ENCODE data around the gene COL7A1. TPM values are rescaled to one million over a fixed set of nuclear protein-coding genes. Genes with fewer than 3 reads are reported as not detected.
A peak's percentile ranks its signal among the peaks of the same experiment; 100 is the strongest.

Gene COL7A1
- total RNA-seq, 2 experiments from 2014 or later, result 1.0 to 1.6 TPM

GRCh38 chr3:48521635-48522034 is 73.5 kb downstream of the COL7A1 start:
- Mint-ChIP-seq H3K9me3 (no peaks in the 10 kb centered on the region), H3K36me3 (peaks cover 23% of the 10 kb centered on the region), H3K27ac (no peak overlapping the region), H3K4me1 (peaks cover 28% of the 10 kb centered on the region), H3K27me3 (no peaks in the 10 kb centered on the region), H3K4me3 (no peak overlapping the region)
- POLR2A ChIA-PET, result no interaction called here
- no peak for DNase-seq
- ATAC-seq (ENCODE audit: low read depth), result no peak

GRCh38 chr3:48519277-48519643 is 75.9 kb downstream of the COL7A1 start:
- peaks cover 11% of the 10 kb centered on the region for H3K36me3 Mint-ChIP-seq
- DNase-seq (no peak), ATAC-seq (ENCODE audit: low read depth) (no peak)
- H3K27ac Mint-ChIP-seq, result peak overlapping the region; percentile 70
- H3K4me1 Mint-ChIP-seq, result peaks cover 48% of the 10 kb centered on the region
- H3K27me3 Mint-ChIP-seq, result no peaks in the 10 kb centered on the region
- POLR2A ChIA-PET, result interaction anchor here (1.9 kb wide), 1 partner anchor 47 kb away, joined by 4 read pairs; no protein-coding TSS in a partner anchor
- no peaks in the 10 kb centered on the region for H3K9me3 Mint-ChIP-seq
- peak overlapping the region; percentile 52 for H3K4me3 Mint-ChIP-seq

- POLR2A ChIA-PET, result interaction anchor here (1.9 kb wide), 1 partner anchor 47 kb away, joined by 4 read pairs; no protein-coding TSS in a partner anchor
- no peaks in the 10 kb centered on the region for H3K9me3 Mint-ChIP-seq
- DNase-seq (no peak), ATAC-seq (ENCODE audit: low read depth) (peak; percentile 46)
- H3K27me3 Mint-ChIP-seq, result no peaks in the 10 kb centered on the region
- peak overlapping the region; percentile 52 for H3K4me3 Mint-ChIP-seq
- peaks cover 53% of the 10 kb centered on the region for H3K4me1 Mint-ChIP-seq
- H3K36me3 Mint-ChIP-seq, result peaks cover 11% of the 10 kb centered on the region
- H3K27ac Mint-ChIP-seq, result peak overlapping the region; percentile 70
Measured at GRCh38 chr3:48518638-48519276, 76.4 kb downstream of the COL7A1 start.

GRCh38 chr3:48518069-48518468 is 77.1 kb downstream of the COL7A1 start:
- POLR2A ChIA-PET, result interaction anchor here (1.9 kb wide), 1 partner anchor 46 kb away, joined by 4 read pairs; no protein-coding TSS in a partner anchor

GRCh38 chr3:48516571-48516970 is 78.6 kb downstream of the COL7A1 start:
- H3K4me3 Mint-ChIP-seq, result peak overlapping the region; percentile 53
- H3K4me1 Mint-ChIP-seq, result peaks cover 54% of the 10 kb centered on the region
- peak overlapping the region; percentile 33 for H3K27ac Mint-ChIP-seq
- peak; percentile 47 for DNase-seq
- ATAC-seq (ENCODE audit: low read depth), result peak; percentile 24
- H3K36me3 Mint-ChIP-seq, result peaks cover 3% of the 10 kb centered on the region
- peaks cover 2% of the 10 kb centered on the region for H3K27me3 Mint-ChIP-seq
- POLR2A ChIA-PET, result no interaction called here
- H3K9me3 Mint-ChIP-seq, result no peaks in the 10 kb centered on the region

More at GRCh38 chr3:48518069-48518468, 77.1 kb downstream of the COL7A1 start:
- Mint-ChIP-seq H3K27ac (no peak overlapping the region), H3K36me3 (peaks cover 9% of the 10 kb centered on the region), H3K9me3 (no peaks in the 10 kb centered on the region), H3K27me3 (no peaks in the 10 kb centered on the region), H3K4me1 (peaks cover 54% of the 10 kb centered on the region), H3K4me3 (no peak overlapping the region)
- ATAC-seq (ENCODE audit: low read depth) (no peak), DNase-seq (no peak)

- H3K4me3 Mint-ChIP-seq, result peak overlapping the region; percentile 53
- H3K4me1 Mint-ChIP-seq, result peaks cover 50% of the 10 kb centered on the region
- peak overlapping the region; percentile 25 for H3K27ac Mint-ChIP-seq
- H3K9me3 Mint-ChIP-seq, result no peaks in the 10 kb centered on the region
- ATAC-seq (ENCODE audit: low read depth), result peak; percentile 74
- DNase-seq, result peak; percentile 43
- H3K36me3 Mint-ChIP-seq, result peaks cover 5% of the 10 kb centered on the region
- POLR2A ChIA-PET, result interaction anchor here (0.9 to 1.5 kb wide), 5 partner anchors 27 to 79 kb away, joined by 3 to 5 read pairs (median 4); partner anchors contain the start of gene ATRIP
- H3K27me3 Mint-ChIP-seq, result peaks cover 3% of the 10 kb centered on the region
Measured at GRCh38 chr3:48514431-48515227, 80.5 kb downstream of the COL7A1 start.

Small RNAs within 50 kb of the gene (microRNA-seq; reads per million reads assigned to microRNA genes)
- not detected for gene MIR4793
- not detected for gene MIR6823
- gene MIR711, result not detected

Other genes starting within 250 kb of the COL7A1 start
- gene FBXW12, start 223.1 kb downstream of the COL7A1 start, total RNA-seq, result not detected
- 1 to 10 TPM; 4.5 to 6.2 TPM for gene PLXNB1, start 165.2 kb downstream of the COL7A1 start, total RNA-seq
- 10 to 100 TPM; 11.5 to 12.2 TPM for gene CCDC51, start 155.2 kb downstream of the COL7A1 start, total RNA-seq
- gene TMA7, start 155.1 kb downstream of the COL7A1 start, total RNA-seq, result 100 to 1,000 TPM; 260 to 263 TPM
- gene ATRIP, start 148.6 kb downstream of the COL7A1 start, total RNA-seq, result 10 to 100 TPM; 17.0 to 19.9 TPM
- 100 to 1,000 TPM; 215 to 224 TPM for gene SHISA5, start 91.2 kb downstream of the COL7A1 start, total RNA-seq
- gene PFKFB4, start 38.5 kb downstream of the COL7A1 start, total RNA-seq, result 10 to 100 TPM; 56.8 to 60.7 TPM
- not detected for gene UCN2, start 31.5 kb downstream of the COL7A1 start, total RNA-seq
- 100 to 1,000 TPM; 144 to 148 TPM for gene UQCRC1, start 14.3 kb upstream of the COL7A1 start, total RNA-seq
- not detected for gene TMEM89, start 26.4 kb upstream of the COL7A1 start, total RNA-seq
- gene SLC26A6, start 40.1 kb upstream of the COL7A1 start, total RNA-seq, result 10 to 100 TPM; 54.4 to 54.7 TPM
- 10 to 100 TPM; 15.6 to 16.2 TPM for gene CELSR3, start 67.6 kb upstream of the COL7A1 start, total RNA-seq
- 10 to 100 TPM; 46.9 to 48.7 TPM for gene NCKIPSD, start 90.6 kb upstream of the COL7A1 start, total RNA-seq
- 10 to 100 TPM; 68.4 to 72.0 TPM for gene IP6K2, start 121.9 kb upstream of the COL7A1 start, total RNA-seq

Data from activated naive CD8-positive, alpha-beta T cell treated with anti-CD3 and anti-CD28 coated beads, Interleukin-2, amount 10 ng/mL, durations not matched to agents 7 days and 5 days (primary cell).